LNCAP (cell line): ENCODE measurements around the gene CNNM4.

Source experiments
- CTCF ChIP-seq: fragments of 450-650 bp; IDR thresholded peaks from 2 replicates; pipeline ENCODE4 v1.5.1; 2017; ENCODE audit warnings: mild to moderate bottlenecking

CNNM4 gene

DNA sequence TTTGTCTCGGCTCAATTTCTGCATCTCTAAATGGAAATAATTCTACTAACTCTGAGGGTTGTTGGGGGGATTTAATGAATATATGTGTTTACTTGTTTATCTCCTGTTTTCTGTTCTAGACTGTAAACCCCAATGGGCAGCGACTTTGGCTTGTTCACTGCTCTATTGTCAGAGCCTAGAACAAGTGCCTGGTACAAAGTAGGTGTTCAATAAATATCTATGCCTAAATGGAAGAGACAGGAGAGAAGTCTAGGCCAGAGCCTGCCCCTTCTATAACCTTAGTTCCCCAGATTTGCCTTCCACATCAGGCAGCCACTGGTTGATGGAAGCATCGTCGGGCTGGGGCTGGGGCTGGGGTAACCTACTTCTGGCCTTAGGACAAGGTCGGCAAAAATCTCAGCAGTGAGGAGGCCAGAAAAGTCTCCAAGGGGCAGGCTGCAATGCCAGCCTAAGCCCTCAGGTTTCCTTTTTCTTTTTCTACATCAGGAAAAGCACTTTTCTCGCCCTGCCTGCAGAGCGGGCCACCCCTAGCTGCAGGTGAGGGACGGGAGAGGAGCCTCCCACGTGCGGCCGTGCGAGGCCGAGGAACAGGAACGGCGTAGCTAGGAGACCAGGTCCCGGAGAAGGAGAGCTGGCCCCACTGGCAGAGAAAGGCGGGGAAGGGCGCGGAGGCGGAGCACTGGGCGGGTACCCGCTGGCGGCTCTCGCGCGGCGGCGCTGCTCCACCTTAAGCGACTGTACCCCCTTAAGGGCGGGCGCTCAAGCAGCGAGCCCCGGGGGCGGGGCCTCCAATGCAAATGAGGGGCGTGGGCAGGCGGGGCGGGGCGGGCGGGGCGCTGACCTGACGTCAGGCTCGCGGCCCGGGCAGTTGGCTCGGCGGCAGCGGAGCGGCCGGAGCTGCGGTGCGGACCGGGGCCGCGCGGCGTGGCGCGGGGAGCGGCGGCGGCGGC lies at the start of gene CNNM4:
Gene CNNM4, plus strand, starts transcription at position 867 of the 950 bp plus-strand sequence. CDS start 98 bp downstream, outside the sequence.
- TF ChIP-seq CTCF = no peak

- TF ChIP-seq CTCF = no peak
Observed at GRCh38 chr2:96710985-96711384, 49.7 kb upstream of the CNNM4 start.

- no peak for TF ChIP-seq CTCF
Observed at GRCh38 chr2:96715658-96716057, 45.0 kb upstream of the CNNM4 start.

GRCh38 chr2:96716388-96716787 lies 44.3 kb upstream of the CNNM4 start:
- no peak for TF ChIP-seq CTCF

- no peak for TF ChIP-seq CTCF
Observed at GRCh38 chr2:96726131-96726530, 34.6 kb upstream of the CNNM4 start.

GRCh38 chr2:96727431-96727830 lies 33.3 kb upstream of the CNNM4 start:
- no peak for TF ChIP-seq CTCF

GRCh38 chr2:96729748-96730147 lies 31.0 kb upstream of the CNNM4 start:
- TF ChIP-seq CTCF = no peak
